ENCODE data around the gene CDH4.

Gene CDH4

GRCh38 chr20:61662968-61663331, 410.9 kb downstream of the CDH4 start:
- no peak overlapping the region for H3K9ac ChIP-seq (ENCODE audit: low read length)
- H3K27ac ChIP-seq (ENCODE audit: low read depth, low read length): no peak overlapping the region
- no peaks in the 10 kb centered on the region for H3K36me3 ChIP-seq (ENCODE audit: insufficient read depth, low read length)
- H3K9me3 ChIP-seq (ENCODE audit: low read length): no peaks in the 10 kb centered on the region
- H3K27me3 ChIP-seq (ENCODE audit: control insufficient read depth in 1 of 2, insufficient read depth in 2 of 2, low read length in 2 of 2): no peaks in the 10 kb centered on the region
- H3K4me1 ChIP-seq (ENCODE audit: insufficient read depth, low read length): no peaks in the 10 kb centered on the region
- no peak overlapping the region for H3K4me3 ChIP-seq (ENCODE audit: low read depth in 1 of 2, low read length in 2 of 2)

GRCh38 chr20:61663521-61664425, 411.7 kb downstream of the CDH4 start:
- H3K9me3 ChIP-seq (ENCODE audit: low read length): no peaks in the 10 kb centered on the region
- H3K27me3 ChIP-seq (ENCODE audit: control insufficient read depth in 1 of 2, insufficient read depth in 2 of 2, low read length in 2 of 2): no peaks in the 10 kb centered on the region
- no peaks in the 10 kb centered on the region for H3K36me3 ChIP-seq (ENCODE audit: insufficient read depth, low read length)
- no peak overlapping the region for H3K4me3 ChIP-seq (ENCODE audit: low read depth in 1 of 2, low read length in 2 of 2)
- no peaks in the 10 kb centered on the region for H3K4me1 ChIP-seq (ENCODE audit: insufficient read depth, low read length)
- H3K9ac ChIP-seq (ENCODE audit: low read length): no peak overlapping the region
- H3K27ac ChIP-seq (ENCODE audit: low read depth, low read length): no peak overlapping the region

GRCh38 chr20:61664556-61665320, 412.7 kb downstream of the CDH4 start:
- H3K27me3 ChIP-seq (ENCODE audit: control insufficient read depth in 1 of 2, insufficient read depth in 2 of 2, low read length in 2 of 2): no peaks in the 10 kb centered on the region
- H3K9ac ChIP-seq (ENCODE audit: low read length): no peak overlapping the region
- no peaks in the 10 kb centered on the region for H3K36me3 ChIP-seq (ENCODE audit: insufficient read depth, low read length)
- no peak overlapping the region for H3K27ac ChIP-seq (ENCODE audit: low read depth, low read length)
- no peaks in the 10 kb centered on the region for H3K9me3 ChIP-seq (ENCODE audit: low read length)
- H3K4me1 ChIP-seq (ENCODE audit: insufficient read depth, low read length): no peaks in the 10 kb centered on the region
- H3K4me3 ChIP-seq (ENCODE audit: low read depth in 1 of 2, low read length in 2 of 2): no peak overlapping the region

- Histone ChIP-seq H3K27ac (ENCODE audit: low read depth, low read length) (no peak overlapping the region), H3K9me3 (ENCODE audit: low read length) (no peaks in the 10 kb centered on the region), H3K27me3 (ENCODE audit: control insufficient read depth in 1 of 2, insufficient read depth in 2 of 2, low read length in 2 of 2) (no peaks in the 10 kb centered on the region), H3K36me3 (ENCODE audit: insufficient read depth, low read length) (no peaks in the 10 kb centered on the region), H3K4me1 (ENCODE audit: insufficient read depth, low read length) (no peaks in the 10 kb centered on the region), H3K4me3 (ENCODE audit: low read depth in 1 of 2, low read length in 2 of 2) (no peak overlapping the region), H3K9ac (ENCODE audit: low read length) (no peak overlapping the region)
Observed at GRCh38 chr20:61665528-61666470, 413.7 kb downstream of the CDH4 start.

GRCh38 chr20:61666471-61666832, 414.4 kb downstream of the CDH4 start:
- Histone ChIP-seq H3K9me3 (ENCODE audit: low read length) (no peaks in the 10 kb centered on the region), H3K36me3 (ENCODE audit: insufficient read depth, low read length) (no peaks in the 10 kb centered on the region), H3K27ac (ENCODE audit: low read depth, low read length) (no peak overlapping the region), H3K4me3 (ENCODE audit: low read depth in 1 of 2, low read length in 2 of 2) (no peak overlapping the region), H3K27me3 (ENCODE audit: control insufficient read depth in 1 of 2, insufficient read depth in 2 of 2, low read length in 2 of 2) (no peaks in the 10 kb centered on the region), H3K4me1 (ENCODE audit: insufficient read depth, low read length) (no peaks in the 10 kb centered on the region), H3K9ac (ENCODE audit: low read length) (no peak overlapping the region)

- H3K27ac ChIP-seq (ENCODE audit: low read depth, low read length): no peak overlapping the region
- no peaks in the 10 kb centered on the region for H3K9me3 ChIP-seq (ENCODE audit: low read length)
- H3K4me3 ChIP-seq (ENCODE audit: low read depth in 1 of 2, low read length in 2 of 2): no peak overlapping the region
- H3K4me1 ChIP-seq (ENCODE audit: insufficient read depth, low read length): no peaks in the 10 kb centered on the region
- H3K27me3 ChIP-seq (ENCODE audit: control insufficient read depth in 1 of 2, insufficient read depth in 2 of 2, low read length in 2 of 2): no peaks in the 10 kb centered on the region
- H3K36me3 ChIP-seq (ENCODE audit: insufficient read depth, low read length): no peaks in the 10 kb centered on the region
- H3K9ac ChIP-seq (ENCODE audit: low read length): no peak overlapping the region
Observed at GRCh38 chr20:61667056-61667792, 415.2 kb downstream of the CDH4 start.

- Histone ChIP-seq H3K27me3 (ENCODE audit: control insufficient read depth in 1 of 2, insufficient read depth in 2 of 2, low read length in 2 of 2) (no peaks in the 10 kb centered on the region), H3K9ac (ENCODE audit: low read length) (no peak overlapping the region), H3K27ac (ENCODE audit: low read depth, low read length) (no peak overlapping the region), H3K9me3 (ENCODE audit: low read length) (no peaks in the 10 kb centered on the region), H3K4me1 (ENCODE audit: insufficient read depth, low read length) (no peaks in the 10 kb centered on the region), H3K4me3 (ENCODE audit: low read depth in 1 of 2, low read length in 2 of 2) (no peak overlapping the region), H3K36me3 (ENCODE audit: insufficient read depth, low read length) (no peaks in the 10 kb centered on the region)
Observed at GRCh38 chr20:61668065-61668650, 416.1 kb downstream of the CDH4 start.

GRCh38 chr20:61668771-61669503, 416.9 kb downstream of the CDH4 start:
- Histone ChIP-seq H3K4me3 (ENCODE audit: low read depth in 1 of 2, low read length in 2 of 2) (no peak overlapping the region), H3K27me3 (ENCODE audit: control insufficient read depth in 1 of 2, insufficient read depth in 2 of 2, low read length in 2 of 2) (no peaks in the 10 kb centered on the region), H3K36me3 (ENCODE audit: insufficient read depth, low read length) (no peaks in the 10 kb centered on the region), H3K9ac (ENCODE audit: low read length) (no peak overlapping the region), H3K27ac (ENCODE audit: low read depth, low read length) (no peak overlapping the region), H3K9me3 (ENCODE audit: low read length) (no peaks in the 10 kb centered on the region), H3K4me1 (ENCODE audit: insufficient read depth, low read length) (no peaks in the 10 kb centered on the region)

GRCh38 chr20:61670274-61670673, 418.2 kb downstream of the CDH4 start:
- no peaks in the 10 kb centered on the region for H3K36me3 ChIP-seq (ENCODE audit: insufficient read depth, low read length)
- H3K4me1 ChIP-seq (ENCODE audit: insufficient read depth, low read length): no peaks in the 10 kb centered on the region
- H3K27me3 ChIP-seq (ENCODE audit: control insufficient read depth in 1 of 2, insufficient read depth in 2 of 2, low read length in 2 of 2): no peaks in the 10 kb centered on the region
- no peaks in the 10 kb centered on the region for H3K9me3 ChIP-seq (ENCODE audit: low read length)
- H3K4me3 ChIP-seq (ENCODE audit: low read depth in 1 of 2, low read length in 2 of 2): no peak overlapping the region
- H3K9ac ChIP-seq (ENCODE audit: low read length): no peak overlapping the region
- H3K27ac ChIP-seq (ENCODE audit: low read depth, low read length): no peak overlapping the region

GRCh38 chr20:61671559-61671958, 419.5 kb downstream of the CDH4 start:
- Histone ChIP-seq H3K4me1 (ENCODE audit: insufficient read depth, low read length) (no peaks in the 10 kb centered on the region), H3K27me3 (ENCODE audit: control insufficient read depth in 1 of 2, insufficient read depth in 2 of 2, low read length in 2 of 2) (no peaks in the 10 kb centered on the region), H3K27ac (ENCODE audit: low read depth, low read length) (no peak overlapping the region), H3K4me3 (ENCODE audit: low read depth in 1 of 2, low read length in 2 of 2) (no peak overlapping the region), H3K36me3 (ENCODE audit: insufficient read depth, low read length) (no peaks in the 10 kb centered on the region), H3K9me3 (ENCODE audit: low read length) (no peaks in the 10 kb centered on the region), H3K9ac (ENCODE audit: low read length) (no peak overlapping the region)
